NCI-H2196 (cell line): ENCODE data around the gene ECI1.

Experiments used
- DNase-seq: peaks from one replicate; lab custom pipeline; 2025; ENCODE audit not compliant: unreplicated experiment; lab: John Stamatoyannopoulos, UW

Gene ECI1, protein sequence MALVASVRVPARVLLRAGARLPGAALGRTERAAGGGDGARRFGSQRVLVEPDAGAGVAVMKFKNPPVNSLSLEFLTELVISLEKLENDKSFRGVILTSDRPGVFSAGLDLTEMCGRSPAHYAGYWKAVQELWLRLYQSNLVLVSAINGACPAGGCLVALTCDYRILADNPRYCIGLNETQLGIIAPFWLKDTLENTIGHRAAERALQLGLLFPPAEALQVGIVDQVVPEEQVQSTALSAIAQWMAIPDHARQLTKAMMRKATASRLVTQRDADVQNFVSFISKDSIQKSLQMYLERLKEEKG

GRCh38 chr16:2251296-2252111, at the start of gene ECI1:
ECI1 (minus strand) TSS chr16:2251587; CDS start chr16:2251566, 21 bp downstream.
- DNase-seq, result peak; percentile 97

- DNase-seq, result no peak
Measured at GRCh38 chr16:2299915-2300192, 48.5 kb upstream of the ECI1 start.

- DNase-seq, result no peak
Measured at GRCh38 chr16:2299121-2299914, 47.9 kb upstream of the ECI1 start.

- DNase-seq, result no peak
Measured at GRCh38 chr16:2298621-2299020, 47.2 kb upstream of the ECI1 start.

- DNase-seq, result no peak
Measured at GRCh38 chr16:2297506-2297860, 46.1 kb upstream of the ECI1 start.

DNA sequence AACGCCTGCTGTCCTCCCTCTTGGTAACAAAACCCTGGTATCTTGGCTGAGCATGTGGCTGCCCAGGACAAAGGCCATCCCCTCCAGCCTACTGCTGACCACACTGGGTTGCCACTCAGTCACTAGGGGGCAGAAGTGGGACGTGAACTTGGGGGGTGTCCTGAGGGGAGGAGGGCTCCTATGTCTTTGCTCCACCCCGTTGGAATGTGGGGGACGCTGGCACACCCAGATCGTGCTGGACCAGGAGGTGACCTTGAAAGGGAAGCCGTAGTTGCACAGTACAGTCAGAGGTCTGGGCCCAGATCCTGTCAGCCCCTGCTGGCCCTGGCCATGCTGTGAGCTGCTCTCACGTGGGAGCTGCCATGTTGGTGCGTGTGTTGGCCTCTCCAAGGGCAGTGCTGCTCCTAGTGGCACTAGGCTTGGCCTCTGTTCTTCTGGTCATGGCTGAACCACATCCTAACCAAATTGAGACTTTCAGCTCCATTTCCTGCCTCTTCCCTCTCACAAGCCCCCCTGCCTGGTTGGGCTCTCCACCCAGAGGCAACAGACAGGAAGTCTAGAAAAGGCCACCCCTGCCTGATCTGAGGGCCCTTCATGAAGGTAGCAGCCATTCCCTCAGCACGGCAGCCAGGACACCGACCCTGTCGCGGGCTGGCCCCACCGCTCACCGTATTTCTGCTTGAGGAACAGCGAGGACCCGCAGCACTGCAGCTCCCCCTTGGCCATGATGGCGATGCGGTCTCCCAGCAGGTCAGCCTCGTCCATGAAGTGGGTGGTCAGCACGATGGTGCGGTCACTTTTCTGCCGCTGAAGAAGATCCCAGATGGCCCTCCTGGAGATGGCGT, 45.5 kb upstream of the ECI1 start:
- peak; percentile 16 for DNase-seq

DNA sequence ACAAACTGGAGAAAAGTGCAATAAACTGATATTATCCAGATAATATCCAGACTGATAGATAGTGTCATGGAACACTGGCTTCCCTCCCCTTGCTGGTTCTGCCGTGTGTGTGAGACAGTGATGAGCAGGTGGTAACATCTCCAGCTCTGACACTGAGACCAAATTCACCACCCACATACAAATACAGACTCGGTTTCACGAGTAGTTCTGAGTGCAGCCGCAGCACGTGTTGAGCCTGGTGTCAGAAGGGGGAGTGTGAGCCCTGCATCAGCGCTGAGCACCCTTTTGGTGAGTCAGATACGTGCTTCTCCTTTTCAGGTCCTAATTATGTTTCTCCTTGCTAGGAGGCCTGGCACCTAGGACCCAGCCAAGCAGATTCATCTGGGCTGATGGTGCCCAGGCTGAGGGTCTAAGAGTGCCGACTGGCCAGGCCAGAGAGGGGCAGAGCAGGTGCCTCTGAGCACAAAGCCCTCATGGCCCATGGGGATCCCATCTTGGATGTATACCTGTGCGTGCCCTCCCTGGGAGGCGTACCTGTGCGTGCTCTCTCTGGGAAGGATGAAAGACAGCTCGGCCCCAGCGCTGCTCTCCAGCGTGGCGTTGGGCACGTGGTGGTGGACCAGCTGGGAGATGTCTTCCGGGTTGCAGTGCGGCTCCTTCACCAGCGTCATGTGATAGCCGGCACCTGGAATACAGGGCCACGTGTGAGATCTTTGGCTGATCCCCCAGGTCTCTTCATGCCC, 43.8 kb upstream of the ECI1 start:
- no peak for DNase-seq

DNA sequence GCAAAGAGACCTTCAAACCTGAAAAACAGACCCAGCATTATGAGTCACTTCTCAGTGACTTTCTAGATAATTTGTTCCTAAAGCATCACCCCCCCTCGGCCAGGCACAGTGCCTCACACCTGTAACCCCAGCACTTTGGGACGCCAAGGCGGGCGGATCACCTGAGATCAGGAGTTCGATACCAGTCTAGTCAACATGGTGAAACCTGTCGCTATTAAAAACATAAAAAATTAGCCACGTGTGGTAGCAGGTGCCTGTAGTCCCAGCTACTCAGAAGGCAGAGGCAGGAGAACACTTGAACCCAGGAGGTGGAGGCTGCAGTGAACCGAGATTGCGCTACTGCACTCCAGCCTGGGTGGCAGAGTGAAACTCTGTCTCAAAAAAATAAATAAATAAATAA, 40.8 kb upstream of the ECI1 start:
- DNase-seq, result no peak

- no peak for DNase-seq
Measured at GRCh38 chr16:2289282-2289681, 37.9 kb upstream of the ECI1 start.

- no peak for DNase-seq
Measured at GRCh38 chr16:2288726-2289125, 37.3 kb upstream of the ECI1 start.

DNA sequence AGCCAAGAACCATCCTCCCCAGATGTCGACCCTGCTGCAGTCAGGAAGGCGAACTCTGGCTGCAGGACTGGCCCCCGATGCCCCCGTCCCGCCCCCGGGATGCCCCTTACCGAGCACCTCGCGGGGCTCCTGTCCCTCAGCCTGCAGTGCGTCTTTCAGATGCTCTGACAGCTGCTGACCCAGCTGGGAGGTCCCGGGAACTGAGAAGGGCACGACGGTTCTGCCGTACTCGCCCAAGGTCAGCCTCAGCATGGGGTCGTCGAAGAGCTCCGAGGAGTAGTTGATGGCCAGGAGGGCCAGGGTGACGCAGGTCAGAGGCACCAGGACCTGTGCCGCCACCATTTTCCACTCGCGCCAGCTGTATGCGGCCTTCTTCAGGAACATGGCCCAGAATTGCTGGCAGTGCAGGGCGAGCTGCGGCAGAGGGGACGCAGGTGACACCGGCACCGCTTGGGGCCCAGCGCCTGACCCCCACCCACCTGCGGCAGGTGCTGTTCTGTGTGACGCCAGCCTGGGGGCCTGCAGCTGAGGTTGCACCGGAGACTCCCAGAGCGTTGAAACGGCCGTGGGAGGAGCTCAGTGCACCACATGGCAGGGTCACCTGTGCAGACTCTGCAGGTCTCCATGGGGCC, 36.6 kb upstream of the ECI1 start:
- no peak for DNase-seq

DNA sequence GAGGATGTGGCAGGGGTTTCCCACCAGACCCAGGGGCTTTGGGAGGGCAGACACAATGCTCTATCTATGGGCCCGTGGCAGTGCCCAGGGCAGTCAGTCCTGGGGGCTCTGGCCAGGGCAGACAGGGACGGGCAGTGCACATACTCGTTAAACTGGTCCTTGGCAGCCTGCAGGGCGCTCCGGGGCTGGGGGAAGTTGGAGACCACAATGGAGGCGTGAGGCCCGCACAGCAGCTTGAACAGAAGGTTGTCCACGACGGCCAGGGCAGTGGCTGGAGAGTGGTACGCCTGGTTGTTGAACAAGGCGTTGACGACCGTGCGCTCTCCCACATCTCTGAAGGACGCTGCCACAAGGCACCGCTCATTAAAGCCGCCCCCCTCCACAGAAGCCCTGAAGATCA, 35.2 kb upstream of the ECI1 start:
- DNase-seq, result no peak

DNA sequence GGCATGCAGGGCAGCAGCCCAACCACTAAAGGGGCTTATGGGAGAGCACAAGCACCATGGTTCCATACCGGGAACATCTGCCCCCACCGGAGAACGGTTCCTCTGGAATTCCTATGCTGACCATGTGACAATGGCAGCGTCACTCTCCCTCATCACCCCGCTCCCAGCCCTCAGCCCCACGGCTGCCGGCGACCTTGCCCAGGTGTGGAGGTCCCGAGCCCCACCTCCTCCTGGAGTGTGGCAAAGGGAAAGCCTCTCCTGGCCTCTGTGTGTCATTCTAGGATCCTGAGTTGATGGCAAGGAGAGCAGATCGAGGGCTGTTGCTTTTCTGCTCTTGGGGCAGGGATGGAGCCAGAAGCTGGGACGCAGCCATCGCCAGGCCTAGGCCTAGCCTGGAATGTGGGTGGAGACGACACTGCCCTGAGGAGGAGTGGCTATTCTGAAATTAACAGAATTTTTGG, 34.4 kb upstream of the ECI1 start:
- no peak for DNase-seq

DNA sequence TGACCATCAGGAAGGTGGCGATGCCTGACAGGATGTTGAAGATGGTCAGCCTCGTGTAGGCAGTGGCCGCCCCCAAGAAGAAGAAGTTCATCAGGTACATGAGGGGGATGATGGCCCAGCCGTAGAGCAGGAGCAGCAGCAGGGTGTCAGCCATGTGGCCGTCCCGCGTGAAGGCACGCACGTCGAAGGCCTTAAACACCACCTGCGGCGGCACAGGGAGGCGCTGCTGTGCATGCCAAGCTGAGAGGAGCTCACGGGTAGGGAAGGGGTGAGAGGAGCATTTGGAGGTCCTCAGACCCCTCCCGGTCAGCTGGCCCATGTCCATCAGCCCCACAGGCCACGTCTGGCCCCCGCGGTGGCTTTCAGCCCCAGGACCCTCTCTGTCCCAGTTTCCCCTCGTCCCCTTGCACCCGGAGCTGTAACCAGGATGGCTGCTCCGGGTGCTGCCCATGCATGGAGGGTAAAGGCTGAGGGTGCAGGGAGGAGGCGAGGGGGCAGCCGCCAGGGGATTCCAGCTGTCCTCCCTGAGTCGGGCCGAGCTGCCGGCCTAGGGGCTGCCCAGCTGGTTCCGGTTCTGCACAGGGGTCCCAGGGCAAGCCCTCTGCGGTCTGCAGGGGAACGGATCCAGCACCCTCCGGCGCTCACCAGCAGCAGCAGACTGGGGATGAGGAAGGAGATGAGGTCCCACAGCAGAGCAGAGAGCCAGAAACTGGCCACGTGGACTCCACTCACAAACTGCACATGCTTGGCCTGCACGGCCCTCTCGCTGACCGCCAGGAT, 33.6 kb upstream of the ECI1 start:
- no peak for DNase-seq

GRCh38 chr16:2284001-2284770, 32.8 kb upstream of the ECI1 start:
- DNase-seq, result no peak

- no peak for DNase-seq
Measured at GRCh38 chr16:2282866-2283555, 31.6 kb upstream of the ECI1 start.

GRCh38 chr16:2282262-2282661, 30.9 kb upstream of the ECI1 start:
- DNase-seq, result no peak
